Body of pancreas (tissue), 4 donors: ENCODE results near the gene WDPCP. TPM values are rescaled to one million over a fixed set of nuclear protein-coding genes. Genes with fewer than 3 reads are reported as not detected.

Source experiments
- ATAC-seq: fragments of 150-250 bp; one replicate; pipeline ENCODE4 v1.9.1; 2016
- DNase-seq, 4 donors: peaks; one replicate each; pipeline ENCODE4 v3.0.0-alpha.2; 2019
- H3K27ac ChIP-seq, 4 donors: fragments of 200-600 bp; sonication (generic); 1 replicate in 3 of 4; 2 replicates in 1 of 4; pipeline versions ENCODE4 v1.5.1 to v1.6.1; 2016 to 2019; ENCODE audit warnings: mild to moderate bottlenecking in 1 of 4, mixed read lengths in 1 of 4, moderate library complexity in 1 of 4
- H3K27me3 ChIP-seq, 2 donors: fragments of 200-600 bp; sonication (generic); one replicate each; pipeline ENCODE4 v1.6.0; 2016; ENCODE audit warnings: mild to moderate bottlenecking in 1 of 2
- H3K36me3 ChIP-seq, 2 donors: fragments of 200-600 bp; sonication (generic); replicated peaks in 1 of 2; 2 replicates each; pipeline ENCODE4 v1.5.1; 2016; ENCODE audit warnings: low read depth in 2 of 2; ENCODE audit not compliant: insufficient read depth in 1 of 2
- H3K4me1 ChIP-seq: fragments of 200-600 bp; sonication (generic); one replicate; pipeline ENCODE4 v1.6.0; 2016
- H3K4me3 ChIP-seq, 2 donors: fragments of 200-600 bp; sonication (generic); 1 replicate in 1 of 2; 2 replicates in 1 of 2; pipeline ENCODE4 v1.5.1; 2016 to 2019
- H3K9me3 ChIP-seq, 3 donors: fragments of 200-600 bp; sonication (generic); 1 replicate in 2 of 3; 2 replicates in 1 of 3; pipeline ENCODE4 v1.5.1; 2016
- CTCF ChIP-seq, 7 experiments: fragments of 450-650 bp in 4 of 7; fragments of 200-600 bp in 3 of 7; sonication (generic) in 3 of 7; IDR thresholded peaks; one replicate each; pipeline ENCODE4 v1.5.1; 2016 to 2019; ENCODE audit warnings: antibody characterized with exemption in 7 of 7
- POLR2A ChIP-seq, 3 donors: fragments of 450-650 bp; IDR thresholded peaks; one replicate each; pipeline ENCODE4 v1.6.1; 2016; ENCODE audit warnings: antibody characterized with exemption in 3 of 3, mild to moderate bottlenecking in 2 of 3
- WGBS, 2 donors: methylation state at CpG; one replicate each; pipeline ENCODE4 v1.1.5; 2017; 5-methylcytosine and 5-hydroxymethylcytosine counted together
- intact Hi-C: fragments of 100-400 bp; cut with DNase I; formaldehyde crosslinking; loops from one replicate; pipeline ENCODE4 v1.15.1; 2023
- total RNA-seq, 2 donors: library from RNA; depleted of rRNA; stranded (reverse); fragments of >200 nt; gene quantifications; one replicate each; pipeline ENCODE4 v1.1.0, GENCODE V29; 2016

The WDPCP gene
- total RNA-seq, 2 donors from 2014 or later, result 6.9 to 8.3 TPM

- Histone ChIP-seq H3K9me3 (no peaks in the 10 kb centered on the region), H3K4me1 (no peaks in the 10 kb centered on the region), H3K4me3 (no peak overlapping the region), H3K27ac (no peak overlapping the region), H3K36me3 (no peaks in the 10 kb centered on the region), H3K27me3 (no peaks in the 10 kb centered on the region)
- 85 to 96% methylated on average over 2 of the region's 2 CpGs for WGBS, 2 donors
- TF ChIP-seq POLR2A (IDR thresholded peaks at IDR 0.05) (no peak), CTCF (IDR thresholded peaks at IDR 0.05) (no peak)
- DNase-seq, result no peak
- no peak for ATAC-seq
- intact Hi-C loops, result no loop called here
Observed at GRCh38 chr2:63249161-63249560, 339.1 kb downstream of the WDPCP start.

- no peak for TF ChIP-seq POLR2A (IDR thresholded peaks at IDR 0.05)
- TF ChIP-seq CTCF (IDR thresholded peaks at IDR 0.05), result no peak
- 63 to 74% methylated on average over 1 of the region's 1 CpG for WGBS, 2 donors
- ATAC-seq (no peak), DNase-seq (no peak)
- intact Hi-C loops, result no loop called here
- Histone ChIP-seq H3K36me3 (no peaks in the 10 kb centered on the region), H3K9me3 (no peaks in the 10 kb centered on the region), H3K27ac (no peak overlapping the region), H3K4me3 (no peak overlapping the region), H3K27me3 (no peaks in the 10 kb centered on the region), H3K4me1 (no peaks in the 10 kb centered on the region)
Observed at GRCh38 chr2:63242747-63243146, 345.5 kb downstream of the WDPCP start.

GRCh38 chr2:63225964-63226686 is 362.2 kb downstream of the WDPCP start:
- WGBS, 2 donors, result 70 to 100% methylated on average over 1 of the region's 1 CpG
- TF ChIP-seq POLR2A (IDR thresholded peaks at IDR 0.05), result no peak
- TF ChIP-seq CTCF (IDR thresholded peaks at IDR 0.05), result no peak

GRCh38 chr2:63218800-63219526 is 369.3 kb downstream of the WDPCP start:
- TF ChIP-seq POLR2A (IDR thresholded peaks at IDR 0.05) (no peak), CTCF (IDR thresholded peaks at IDR 0.05) (no peak)
- H3K9me3 ChIP-seq, result no peaks in the 10 kb centered on the region
- DNase-seq (no peak), ATAC-seq (no peak)
- H3K4me1 ChIP-seq, result no peaks in the 10 kb centered on the region
- H3K36me3 ChIP-seq, result no peaks in the 10 kb centered on the region
- intact Hi-C loops, result no loop called here
- H3K27ac ChIP-seq, result no peak overlapping the region
- no peaks in the 10 kb centered on the region for H3K27me3 ChIP-seq
- 81 to 90% methylated on average over 4 of the region's 4 CpGs for WGBS, 2 donors
- no peak overlapping the region for H3K4me3 ChIP-seq

More at GRCh38 chr2:63225964-63226686, 362.2 kb downstream of the WDPCP start:
- Histone ChIP-seq H3K36me3 (no peaks in the 10 kb centered on the region), H3K4me3 (no peak overlapping the region), H3K9me3 (no peaks in the 10 kb centered on the region), H3K27ac (no peak overlapping the region), H3K4me1 (no peaks in the 10 kb centered on the region), H3K27me3 (no peaks in the 10 kb centered on the region)
- ATAC-seq (no peak), DNase-seq (no peak)
- intact Hi-C loops, result no loop called here
